Activated gamma-delta T cell (primary cell): Measurements from ENCODE around the gene CDCA7L.
A peak's percentile ranks its signal among the peaks of the same experiment; 100 is the strongest.

Source experiments
- DNase-seq: peaks from one replicate; lab custom pipeline; 2025; lab: John Stamatoyannopoulos, UW
- total RNA-seq, 2 donors: gene quantifications; one replicate each; lab custom pipeline; 2026; lab: John Stamatoyannopoulos, UW

CDCA7L gene
- total RNA-seq: 9.8 to 21.7 reads per million in 2 donors

GRCh38 chr7:21945454-21946221 lies at the start of gene CDCA7L:
Gene CDCA7L (minus strand): TSS chr7:21945899. CDS start chr7:21945804, 95 bp downstream.
- peak; percentile 15 for DNase-seq

GRCh38 chr7:21986096-21986495 lies 40.4 kb upstream of the CDCA7L start:
- DNase-seq: no peak

GRCh38 chr7:21984042-21984441 lies 38.3 kb upstream of the CDCA7L start:
- no peak for DNase-seq

- no peak for DNase-seq
Measured at GRCh38 chr7:21983056-21983455, 37.4 kb upstream of the CDCA7L start.

GRCh38 chr7:21981524-21981923 lies 35.8 kb upstream of the CDCA7L start:
- DNase-seq: no peak

GRCh38 chr7:21980926-21981500 lies 35.3 kb upstream of the CDCA7L start:
- DNase-seq: no peak

GRCh38 chr7:21972397-21972784 lies 26.7 kb upstream of the CDCA7L start:
- DNase-seq: no peak

- no peak for DNase-seq
Measured at GRCh38 chr7:21971780-21972396, 26.2 kb upstream of the CDCA7L start.

GRCh38 chr7:21969822-21970221 lies 24.1 kb upstream of the CDCA7L start:
- no peak for DNase-seq

GRCh38 chr7:21967598-21968003 lies 21.9 kb upstream of the CDCA7L start:
- no peak for DNase-seq

GRCh38 chr7:21966271-21966670 lies 20.6 kb upstream of the CDCA7L start:
- DNase-seq: no peak

GRCh38 chr7:21965291-21965690 lies 19.6 kb upstream of the CDCA7L start:
- no peak for DNase-seq

- DNase-seq: no peak
Measured at GRCh38 chr7:21962677-21963076, 17.0 kb upstream of the CDCA7L start.

GRCh38 chr7:21960922-21961321 lies 15.2 kb upstream of the CDCA7L start:
- no peak for DNase-seq

GRCh38 chr7:21959387-21959776 lies 13.7 kb upstream of the CDCA7L start:
- no peak for DNase-seq

- DNase-seq: no peak
Measured at GRCh38 chr7:21953781-21954180, 8.1 kb upstream of the CDCA7L start.

- no peak for DNase-seq
Measured at GRCh38 chr7:21948887-21949540, 3.3 kb upstream of the CDCA7L start.

- DNase-seq: no peak
Measured at GRCh38 chr7:21948364-21948763, 2.7 kb upstream of the CDCA7L start.

GRCh38 chr7:21947946-21948345 lies 2.2 kb upstream of the CDCA7L start:
- DNase-seq: no peak

GRCh38 chr7:21947056-21947455 lies 1.4 kb upstream of the CDCA7L start:
- no peak for DNase-seq

- DNase-seq: no peak
Measured at GRCh38 chr7:21946222-21946709, 567 bp upstream of the CDCA7L start.
